Panc1 (cell line): ENCODE results near the gene OTOGL. TPM values are rescaled to one million over a fixed set of nuclear protein-coding genes. Genes with fewer than 3 reads are reported as not detected.

Source experiments
- ATAC-seq: fragments of 200-7000 bp; cut with Tn5 transposase; 2 replicates; pipeline ENCODE4 v1.9.1; 2020; ENCODE audit warnings: mild to moderate bottlenecking, moderate library complexity
- BruUV-seq: library from RNA; stranded (reverse); fragments of 400-500 nt; replicated peaks from 2 replicates; lab custom pipeline; 2021; lab: Mats Ljungman, UMichigan
- CTCF ChIA-PET: fragments of 300-600 bp; sonication (Branson Sonifier 250); formaldehyde crosslinking; loops from one replicate; lab custom pipeline; 2022; ENCODE audit warnings: antibody characterized with exemption; lab: Charles Lee
- POLR2A ChIA-PET: fragments of 300-600 bp; sonication (Branson Sonifier 250); formaldehyde crosslinking; loops from one replicate; lab custom pipeline; 2022; ENCODE audit warnings: antibody characterized with exemption; lab: Charles Lee
- DNase-seq: peaks from one replicate; pipeline ENCODE4 v3.0.0-alpha.2; 2010; ENCODE audit warnings: low read depth, low spot score
- H3K27ac ChIP-seq: 2 replicates; pipeline ENCODE4 v1.5.1; 2011; ENCODE audit warnings: mild to moderate bottlenecking, low read length, inconsistent platforms
- H3K27me3 ChIP-seq: fragments of 200-500 bp; sonication (Bioruptor generic); 2 replicates; pipeline ENCODE4 v1.6.0; 2014; ENCODE audit warnings: low read length, inconsistent platforms; ENCODE audit not compliant: control insufficient read depth, insufficient read depth
- H3K36me3 ChIP-seq: fragments of 200-500 bp; sonication (Bioruptor generic); 2 replicates; pipeline ENCODE4 v1.5.1; 2014; ENCODE audit warnings: inconsistent platforms, mild to moderate bottlenecking, low read length, moderate library complexity; ENCODE audit not compliant: control insufficient read depth, insufficient read depth
- H3K4me1 ChIP-seq: 2 replicates; pipeline ENCODE4 v1.5.1; 2011; ENCODE audit warnings: inconsistent platforms, mild to moderate bottlenecking, low read length, moderate library complexity; ENCODE audit not compliant: control insufficient read depth, insufficient read depth
- H3K4me3 ChIP-seq, 2 experiments: 2 replicates each; pipeline ENCODE4 v1.5.1; 2011 to 2012; ENCODE audit warnings: low read depth in 2 of 2, low read length in 2 of 2, mild to moderate bottlenecking in 2 of 2, inconsistent platforms in 1 of 2, moderate library complexity in 1 of 2
- H3K9me3 ChIP-seq: fragments of 200-500 bp; sonication (Bioruptor generic); 2 replicates; pipeline ENCODE4 v1.5.1; 2014; ENCODE audit warnings: low read depth, mild to moderate bottlenecking, inconsistent platforms, low read length, moderate library complexity; ENCODE audit not compliant: control insufficient read depth, insufficient read depth
- CTCF ChIP-seq: fragments of 450-650 bp; IDR thresholded peaks from 2 replicates; pipeline ENCODE4 v1.5.1; 2017; ENCODE audit warnings: mild to moderate bottlenecking
- POLR2AphosphoS5 ChIP-seq: IDR thresholded peaks from 2 replicates; pipeline ENCODE4 v1.6.1; 2012; ENCODE audit warnings: mild to moderate bottlenecking, low read depth, low read length, moderate library complexity
- SIN3A ChIP-seq: IDR thresholded peaks from 2 replicates; pipeline ENCODE4 v1.6.1; 2012; ENCODE audit warnings: low read depth, mild to moderate bottlenecking, low read length, moderate library complexity, borderline replicate concordance; ENCODE audit not compliant: insufficient read depth
- TCF7L2 ChIP-seq: IDR thresholded peaks from 2 replicates; pipeline ENCODE4 v1.6.1; 2011; ENCODE audit warnings: mild to moderate bottlenecking, low read depth, low read length, inconsistent platforms
- in situ Hi-C: cut with HindIII; loops from 2 replicates; pipeline ENCODE4 v1.10.0; 2016; ENCODE audit warnings: low sequenced_read_pairs, low pct_unique_long_range_greater_than_20kb
- intact Hi-C: fragments of 100-400 bp; cut with micrococcal nuclease; formaldehyde crosslinking; loops from one replicate; pipeline ENCODE4 v1.10.0; 2022; ENCODE audit not compliant: unreplicated experiment
- total RNA-seq: library from RNA; stranded (reverse); gene quantifications from one replicate; pipeline ENCODE4 v1.2.1, GENCODE V29; 2021; ENCODE audit not compliant: unreplicated experiment
- TF ChIP-seq, protein P1 (sequence below), 2 experiments: IDR thresholded peaks; 2 replicates each; pipeline ENCODE4 v1.6.1; 2011 to 2012; ENCODE audit warnings: low read depth in 2 of 2, control low read depth in 1 of 2, low read length in 1 of 2, mild to moderate bottlenecking in 1 of 2, moderate library complexity in 1 of 2; ENCODE audit not compliant: insufficient read depth in 1 of 2

Gene OTOGL
- total RNA-seq, 1 experiment from 2014 or later = not detected

- intact Hi-C loops = no loop called here
- Histone ChIP-seq H3K27me3 (no peaks in the 10 kb centered on the region), H3K9me3 (no peaks in the 10 kb centered on the region), H3K36me3 (no peaks in the 10 kb centered on the region), H3K27ac (no peak overlapping the region), H3K4me3 (no peak overlapping the region), H3K4me1 (no peaks in the 10 kb centered on the region)
- in situ Hi-C loops = no loop called here
- no peak for DNase-seq
- ChIA-PET CTCF (no interaction called here), POLR2A (no interaction called here)
- no peak for ATAC-seq
- BruUV-seq = no TSS peak
- TF ChIP-seq SIN3A (no peak), POLR2AphosphoS5 (no peak), CTCF (no peak), TCF7L2 (no peak)
- TF ChIP-seq, protein P1, sequence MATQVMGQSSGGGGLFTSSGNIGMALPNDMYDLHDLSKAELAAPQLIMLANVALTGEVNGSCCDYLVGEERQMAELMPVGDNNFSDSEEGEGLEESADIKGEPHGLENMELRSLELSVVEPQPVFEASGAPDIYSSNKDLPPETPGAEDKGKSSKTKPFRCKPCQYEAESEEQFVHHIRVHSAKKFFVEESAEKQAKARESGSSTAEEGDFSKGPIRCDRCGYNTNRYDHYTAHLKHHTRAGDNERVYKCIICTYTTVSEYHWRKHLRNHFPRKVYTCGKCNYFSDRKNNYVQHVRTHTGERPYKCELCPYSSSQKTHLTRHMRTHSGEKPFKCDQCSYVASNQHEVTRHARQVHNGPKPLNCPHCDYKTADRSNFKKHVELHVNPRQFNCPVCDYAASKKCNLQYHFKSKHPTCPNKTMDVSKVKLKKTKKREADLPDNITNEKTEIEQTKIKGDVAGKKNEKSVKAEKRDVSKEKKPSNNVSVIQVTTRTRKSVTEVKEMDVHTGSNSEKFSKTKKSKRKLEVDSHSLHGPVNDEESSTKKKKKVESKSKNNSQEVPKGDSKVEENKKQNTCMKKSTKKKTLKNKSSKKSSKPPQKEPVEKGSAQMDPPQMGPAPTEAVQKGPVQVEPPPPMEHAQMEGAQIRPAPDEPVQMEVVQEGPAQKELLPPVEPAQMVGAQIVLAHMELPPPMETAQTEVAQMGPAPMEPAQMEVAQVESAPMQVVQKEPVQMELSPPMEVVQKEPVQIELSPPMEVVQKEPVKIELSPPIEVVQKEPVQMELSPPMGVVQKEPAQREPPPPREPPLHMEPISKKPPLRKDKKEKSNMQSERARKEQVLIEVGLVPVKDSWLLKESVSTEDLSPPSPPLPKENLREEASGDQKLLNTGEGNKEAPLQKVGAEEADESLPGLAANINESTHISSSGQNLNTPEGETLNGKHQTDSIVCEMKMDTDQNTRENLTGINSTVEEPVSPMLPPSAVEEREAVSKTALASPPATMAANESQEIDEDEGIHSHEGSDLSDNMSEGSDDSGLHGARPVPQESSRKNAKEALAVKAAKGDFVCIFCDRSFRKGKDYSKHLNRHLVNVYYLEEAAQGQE (IDR thresholded peaks at IDR 0.05; ENCODE audit: insufficient read depth in 1 of 2, low read depth in 2 of 2, low read length in 1 of 2) = no peak
These were observed 40.2 kb upstream of the OTOGL start for GRCh38 chr12:80059102-80059501.

GRCh38 chr12:80059875-80060274 lies 39.5 kb upstream of the OTOGL start:
- ChIA-PET POLR2A (interaction anchor here (0.6 kb wide), 1 partner anchor 74 kb away, joined by 3 read pairs; no protein-coding TSS in a partner anchor), CTCF (no interaction called here)
- 0 out of 2 replicates have a peak, but pooled peaks cover under 1% of the 10 kb centered on the region for H3K27me3 ChIP-seq
- H3K27ac ChIP-seq = no peak overlapping the region
- in situ Hi-C loops = no loop called here
- no peak for TF ChIP-seq SIN3A
- TF ChIP-seq, protein P1 (IDR thresholded peaks at IDR 0.05; ENCODE audit: insufficient read depth in 1 of 2, low read depth in 2 of 2, low read length in 1 of 2) = no peak
- TF ChIP-seq POLR2AphosphoS5 = no peak
- no peak for TF ChIP-seq TCF7L2
- TF ChIP-seq CTCF = no peak
- no peak for ATAC-seq
- no TSS peak for BruUV-seq
- no peak for DNase-seq
- H3K9me3 ChIP-seq = no peaks in the 10 kb centered on the region
- H3K36me3 ChIP-seq = no peaks in the 10 kb centered on the region
- intact Hi-C loops = no loop called here
- H3K4me1 ChIP-seq = no peaks in the 10 kb centered on the region
- no peak overlapping the region for H3K4me3 ChIP-seq
